B cell (primary cell): ENCODE data around the gene WDR13. TPM values are rescaled to one million over a fixed set of nuclear protein-coding genes. Genes with fewer than 3 reads are reported as not detected.
A peak's percentile ranks its signal among the peaks of the same experiment; 100 is the strongest.

Experiments used
- ATAC-seq: fragments of 200-7000 bp; cut with Tn5 transposase; one replicate; pipeline ENCODE4 v1.10.0; 2021; ENCODE audit warnings: low read depth, mild to moderate bottlenecking, moderate number of reproducible peaks, moderate library complexity
- CTCF ChIA-PET: fragments of 350-600 bp; sonication (Branson Sonifier 250); formaldehyde crosslinking; loops from one replicate; lab custom pipeline; 2021; ENCODE audit warnings: antibody characterized with exemption, inconsistent platforms; lab: Charles Lee
- POLR2A ChIA-PET: fragments of 350-600 bp; sonication (Branson Sonifier 250); formaldehyde crosslinking; loops from one replicate; lab custom pipeline; 2021; ENCODE audit warnings: antibody characterized with exemption; lab: Charles Lee
- DNase-seq: peaks from one replicate; pipeline ENCODE4 v3.0.0; 2013
- H2AFZ ChIP-seq: 2 replicates; pipeline ENCODE4 v1.6.1; 2012; ENCODE audit warnings: mild to moderate bottlenecking, low read depth, low read length; ENCODE audit not compliant: insufficient read depth, poor library complexity, severe bottlenecking
- H3K27ac ChIP-seq, 2 donors: 1 replicate in 1 of 2; 2 replicates in 1 of 2; pipeline ENCODE4 v1.5.1; 2012 to 2013; ENCODE audit warnings: low read length in 2 of 2, mild to moderate bottlenecking in 2 of 2, moderate library complexity in 1 of 2
- H3K27me3 ChIP-seq, 4 experiments: fragments of 200-600 bp in 1 of 4; sonication (generic) in 1 of 4; replicated peaks in 1 of 4; 1 replicate in 2 of 4; 2 replicates in 2 of 4; pipeline versions ENCODE4 v1.6.1 to v1.7.0; 2013 to 2016; ENCODE audit warnings: low read length in 3 of 4, mild to moderate bottlenecking in 2 of 4, mixed read lengths in 1 of 4, moderate library complexity in 1 of 4; ENCODE audit not compliant: insufficient read depth in 4 of 4, control insufficient read depth in 3 of 4; ENCODE audit errors: control extremely low read depth in 1 of 4
- H3K36me3 ChIP-seq, 2 experiments: replicated peaks in 1 of 2; 1 replicate in 1 of 2; 2 replicates in 1 of 2; pipeline versions ENCODE4 v1.6.1 to v1.7.1; 2013; ENCODE audit warnings: low read length in 1 of 2; ENCODE audit not compliant: insufficient read depth in 2 of 2, control insufficient read depth in 1 of 2; ENCODE audit errors: control extremely low read depth in 1 of 2, extremely low read depth in 1 of 2
- H3K4me1 ChIP-seq, 2 donors: fragments of 200-600 bp in 1 of 2; sonication (generic) in 1 of 2; 1 replicate in 1 of 2; 2 replicates in 1 of 2; pipeline versions ENCODE4 v1.5.1 to v1.6.1; 2013 to 2017; ENCODE audit warnings: low read length in 2 of 2; ENCODE audit not compliant: control insufficient read depth in 2 of 2, insufficient read depth in 2 of 2
- H3K4me2 ChIP-seq: replicated peaks from 2 replicates; pipeline ENCODE3; 2012; ENCODE audit warnings: mild to moderate bottlenecking, low read depth, low read length; ENCODE audit not compliant: poor library complexity, severe bottlenecking
- H3K4me3 ChIP-seq, 5 experiments: fragments of 200-600 bp in 1 of 5; sonication (generic) in 1 of 5; 1 replicate in 3 of 5; 2 replicates in 2 of 5; pipeline versions ENCODE4 v1.5.1 to v1.7.0; 2011 to 2016; ENCODE audit warnings: low read length in 4 of 5, mild to moderate bottlenecking in 4 of 5, low read depth in 2 of 5, control low read depth in 1 of 5, moderate library complexity in 1 of 5; ENCODE audit not compliant: insufficient read depth in 1 of 5; ENCODE audit errors: control extremely low read depth in 1 of 5, extremely low read depth in 1 of 5
- H3K79me2 ChIP-seq: fragments of 200-600 bp; sonication (generic); one replicate; pipeline ENCODE4 v1.6.0; 2016; ENCODE audit warnings: low read length; ENCODE audit not compliant: control insufficient read depth, insufficient read depth
- H3K9ac ChIP-seq: fragments of 200-600 bp; sonication (generic); 2 replicates; pipeline ENCODE4 v1.6.1; 2017; ENCODE audit warnings: mild to moderate bottlenecking, low read length, moderate library complexity
- H3K9me3 ChIP-seq, 3 donors: one replicate each; pipeline versions ENCODE4 v1.6.1 to v1.7.1; 2013; ENCODE audit warnings: low read length in 2 of 3; ENCODE audit not compliant: control insufficient read depth in 2 of 3, insufficient read depth in 1 of 3; ENCODE audit errors: control extremely low read depth in 1 of 3
- H4K20me1 ChIP-seq: 2 replicates; pipeline ENCODE4 v1.6.0; 2012; ENCODE audit warnings: mild to moderate bottlenecking, low read length; ENCODE audit not compliant: insufficient read depth, control insufficient read depth, poor library complexity, severe bottlenecking
- H3K27ac Mint-ChIP-seq: one replicate; pipeline ENCODE4 v1.8.0; 2021; ENCODE audit warnings: mixed read lengths
- H3K27me3 Mint-ChIP-seq: one replicate; pipeline ENCODE4 v1.8.0; 2021; ENCODE audit warnings: mixed read lengths
- H3K4me1 Mint-ChIP-seq: one replicate; pipeline ENCODE4 v1.8.0; 2021; ENCODE audit warnings: mixed read lengths
- H3K4me3 Mint-ChIP-seq: one replicate; pipeline ENCODE4 v1.8.0; 2021; ENCODE audit warnings: mixed read lengths
- H3K9me3 Mint-ChIP-seq: one replicate; pipeline ENCODE4 v1.8.0; 2022; ENCODE audit warnings: mixed read lengths; ENCODE audit not compliant: insufficient read depth
- EZH2 ChIP-seq: IDR thresholded peaks from 2 replicates; pipeline ENCODE4 v1.6.1; 2012; ENCODE audit warnings: borderline replicate concordance, low read depth, mild to moderate bottlenecking, moderate library complexity, low read length; ENCODE audit not compliant: insufficient read depth, poor library complexity, severe bottlenecking
- WGBS: methylation state at CpG from one replicate; pipeline ENCODE4 v1.1.5; 2013; ENCODE audit warnings: missing lambda C conversion rate; ENCODE audit not compliant: insufficient coverage; 5-methylcytosine and 5-hydroxymethylcytosine counted together
- intact Hi-C: fragments of 100-400 bp; cut with micrococcal nuclease; formaldehyde crosslinking; loops from one replicate; pipeline ENCODE4 v1.10.0; 2022
- polyA minus RNA-seq: library from RNA; depleted of rRNA, polyadenylated mRNA; stranded (reverse); fragments of >200 nt; gene quantifications from 2 replicates; pipeline ENCODE4 v1.2.3, GENCODE V29; 2012
- polyA plus RNA-seq: library from polyadenylated mRNA; depleted of rRNA; stranded (reverse); fragments of >200 nt; gene quantifications from 2 replicates; pipeline ENCODE4 v1.2.3, GENCODE V29; 2012
- total RNA-seq, 2 donors: library from RNA; stranded (reverse); fragments of 120-200 nt in 1 of 2; gene quantifications; 1 replicate in 1 of 2; 2 replicates in 1 of 2; pipeline versions ENCODE4 v1.2.3 to v1.2.4, GENCODE V29; 2013 to 2022
- TF ChIP-seq, protein P1 (sequence below): fragments of 200-600 bp; IDR thresholded peaks from one replicate; pipeline ENCODE4 v1.8.0; 2022; ENCODE audit warnings: antibody characterized with exemption, mild to moderate bottlenecking

WDR13 gene
- total RNA-seq (85.1 and 94.6 TPM in 2 replicates), polyA plus RNA-seq (257 and 273 TPM in 2 replicates), polyA minus RNA-seq (90.2 and 105 TPM in 2 replicates)
- total RNA-seq (2013), result 60.9 TPM

GRCh38 chrX:48597353-48598264, at the start of gene WDR13:
WDR13 (plus strand) TSS chrX:48597492; CDS start chrX:48597997, 505 bp downstream.
- H3K4me3 Mint-ChIP-seq, result peak within 1 kb of the TSS; percentile 98
- Histone ChIP-seq H3K9me3 (no peaks in the 10 kb centered on the region), H3K27me3 (no peaks in the 10 kb centered on the region), H3K4me1 (peaks cover 0 to 12% of the 10 kb centered on the region in 2 donors), H4K20me1 (no peaks in the 10 kb centered on the region), H3K27ac (peak within 1 kb of the TSS; percentile 95 to 98), H3K4me3 (peak within 1 kb of the TSS; percentile 55 to 93 (median 75)), H2AFZ (peak within 1 kb of the TSS; percentile 76), H3K79me2 (no peaks in the 10 kb centered on the region), H3K36me3 (peaks cover 0 to 18% of the 10 kb centered on the region in 2 experiments), H3K4me2 (peak within 1 kb of the TSS; percentile 78), H3K9ac (peak within 1 kb of the TSS; percentile 86)
- CTCF ChIA-PET, result interaction anchor here (0.7 to 0.9 kb wide), 2 partner anchors 349 to 452 kb away, joined by 3 read pairs; no protein-coding TSS in a partner anchor
- H3K27me3 Mint-ChIP-seq, result no peaks in the 10 kb centered on the region
- H3K9me3 Mint-ChIP-seq, result no peaks in the 10 kb centered on the region
- ATAC-seq, result peak; percentile 76
- peak; percentile 91 for DNase-seq
- TF ChIP-seq, protein P1, sequence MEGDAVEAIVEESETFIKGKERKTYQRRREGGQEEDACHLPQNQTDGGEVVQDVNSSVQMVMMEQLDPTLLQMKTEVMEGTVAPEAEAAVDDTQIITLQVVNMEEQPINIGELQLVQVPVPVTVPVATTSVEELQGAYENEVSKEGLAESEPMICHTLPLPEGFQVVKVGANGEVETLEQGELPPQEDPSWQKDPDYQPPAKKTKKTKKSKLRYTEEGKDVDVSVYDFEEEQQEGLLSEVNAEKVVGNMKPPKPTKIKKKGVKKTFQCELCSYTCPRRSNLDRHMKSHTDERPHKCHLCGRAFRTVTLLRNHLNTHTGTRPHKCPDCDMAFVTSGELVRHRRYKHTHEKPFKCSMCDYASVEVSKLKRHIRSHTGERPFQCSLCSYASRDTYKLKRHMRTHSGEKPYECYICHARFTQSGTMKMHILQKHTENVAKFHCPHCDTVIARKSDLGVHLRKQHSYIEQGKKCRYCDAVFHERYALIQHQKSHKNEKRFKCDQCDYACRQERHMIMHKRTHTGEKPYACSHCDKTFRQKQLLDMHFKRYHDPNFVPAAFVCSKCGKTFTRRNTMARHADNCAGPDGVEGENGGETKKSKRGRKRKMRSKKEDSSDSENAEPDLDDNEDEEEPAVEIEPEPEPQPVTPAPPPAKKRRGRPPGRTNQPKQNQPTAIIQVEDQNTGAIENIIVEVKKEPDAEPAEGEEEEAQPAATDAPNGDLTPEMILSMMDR, result no peak
- no peak for TF ChIP-seq EZH2
- POLR2A ChIA-PET, result interaction anchor here (0.6 to 1.3 kb wide), 4 partner anchors 16 to 482 kb away, joined by 3 to 6 read pairs (median 5); partner anchors contain the start of genes RBM3, TBC1D25 and WDR45
- WGBS, result 0% methylated on average over 36 of the region's 62 CpGs
- peaks cover 8% of the 10 kb centered on the region for H3K4me1 Mint-ChIP-seq
- intact Hi-C loops, result loop anchor here (1.0 to 5.0 kb wide), 8 partner anchors 23 to 760 kb away; partner anchors contain the start of genes FTSJ1, HDAC6, RBM3 and SUV39H1
- peak within 1 kb of the TSS; percentile 100 for H3K27ac Mint-ChIP-seq
